H9 (cell line): ENCODE data around the gene FOXF2. TPM values are rescaled to one million over a fixed set of nuclear protein-coding genes. Genes with fewer than 3 reads are reported as not detected.

Experiments
- DNase-seq: peaks from one replicate; pipeline ENCODE4 v3.0.0-alpha.2; 2017
- H2AFZ ChIP-seq: one replicate; pipeline ENCODE4 v1.6.1; 2013; ENCODE audit warnings: mild to moderate bottlenecking, low read length, control low read depth, moderate library complexity
- H2AK5ac ChIP-seq: 2 replicates; pipeline ENCODE4 v1.6.1; 2013; ENCODE audit warnings: low read length, control low read depth, mixed read lengths; ENCODE audit not compliant: insufficient read length
- H2BK120ac ChIP-seq: one replicate; pipeline ENCODE4 v1.6.1; 2013; ENCODE audit warnings: low read depth, mild to moderate bottlenecking, low read length, control low read depth, inconsistent platforms; ENCODE audit not compliant: poor library complexity, severe bottlenecking
- H2BK12ac ChIP-seq: 2 replicates; pipeline ENCODE4 v1.6.1; 2013; ENCODE audit warnings: low read length, control low read depth, mixed read lengths, low read depth; ENCODE audit not compliant: insufficient read length
- H2BK15ac ChIP-seq: 2 replicates; pipeline ENCODE4 v1.6.1; 2013; ENCODE audit warnings: low read depth, low read length, control low read depth
- H2BK20ac ChIP-seq: one replicate; pipeline ENCODE4 v1.6.1; 2013; ENCODE audit warnings: low read depth, mild to moderate bottlenecking, low read length, control low read depth, inconsistent platforms; ENCODE audit not compliant: poor library complexity, severe bottlenecking
- H2BK5ac ChIP-seq: 2 replicates; pipeline ENCODE4 v1.6.1; 2013; ENCODE audit warnings: low read length, control low read depth, mixed read lengths; ENCODE audit not compliant: insufficient read length
- H3K14ac ChIP-seq: 2 replicates; pipeline ENCODE4 v1.6.1; 2013; ENCODE audit warnings: low read length, control low read depth; ENCODE audit not compliant: insufficient read depth
- H3K18ac ChIP-seq: 2 replicates; pipeline ENCODE4 v1.6.1; 2013; ENCODE audit warnings: low read depth, mild to moderate bottlenecking, mixed read lengths, low read length, control low read depth; ENCODE audit not compliant: insufficient read length
- H3K23ac ChIP-seq: 2 replicates; pipeline ENCODE4 v1.6.1; 2013; ENCODE audit warnings: low read length, control low read depth, mixed read lengths, low read depth; ENCODE audit not compliant: insufficient read length
- H3K23me2 ChIP-seq: 2 replicates; pipeline ENCODE4 v1.6.1; 2013; ENCODE audit warnings: low read depth, mild to moderate bottlenecking, mixed read lengths, low read length, control low read depth; ENCODE audit not compliant: insufficient read length, poor library complexity, severe bottlenecking
- H3K27ac ChIP-seq: 2 replicates; pipeline ENCODE4 v1.5.1; 2013; ENCODE audit warnings: low read length, control low read depth, mixed read lengths, low read depth; ENCODE audit not compliant: insufficient read length
- H3K27me3 ChIP-seq: 2 replicates; pipeline ENCODE4 v1.6.1; 2013; ENCODE audit warnings: low read length, control low read depth, inconsistent platforms; ENCODE audit not compliant: insufficient read depth
- H3K4ac ChIP-seq: 2 replicates; pipeline ENCODE4 v1.6.1; 2013; ENCODE audit warnings: low read depth, mild to moderate bottlenecking, control low read depth, inconsistent platforms, low read length, moderate library complexity
- H3K4me1 ChIP-seq: 2 replicates; pipeline ENCODE4 v1.6.1; 2013; ENCODE audit warnings: low read length, control low read depth, inconsistent platforms; ENCODE audit not compliant: insufficient read depth
- H3K4me2 ChIP-seq: 2 replicates; pipeline ENCODE4 v1.6.1; 2013; ENCODE audit warnings: low read length, control low read depth, mixed read lengths; ENCODE audit not compliant: insufficient read length, insufficient read depth
- H3K56ac ChIP-seq: 2 replicates; pipeline ENCODE4 v1.6.1; 2013; ENCODE audit warnings: low read depth, mild to moderate bottlenecking, mixed read lengths, low read length, control low read depth; ENCODE audit not compliant: insufficient read length
- H3K79me1 ChIP-seq: 2 replicates; pipeline ENCODE4 v1.6.1; 2013; ENCODE audit warnings: low read depth, mild to moderate bottlenecking, moderate library complexity, low read length, control low read depth, inconsistent platforms; ENCODE audit not compliant: insufficient read depth, poor library complexity, severe bottlenecking
- H3K79me2 ChIP-seq: 2 replicates; pipeline ENCODE4 v1.6.1; 2013; ENCODE audit warnings: low read length, control low read depth, inconsistent platforms; ENCODE audit not compliant: insufficient read depth
- H3K9ac ChIP-seq: 2 replicates; pipeline ENCODE4 v1.6.1; 2013; ENCODE audit warnings: low read length, control low read depth, mixed read lengths; ENCODE audit not compliant: insufficient read length; ENCODE audit errors: extremely low read depth
- H3K9me3 ChIP-seq: one replicate; pipeline ENCODE4 v1.6.1; 2013; ENCODE audit warnings: low read depth, low read length, inconsistent platforms; ENCODE audit not compliant: control insufficient read depth
- H3T11ph ChIP-seq: one replicate; pipeline ENCODE4 v1.6.1; 2013; ENCODE audit warnings: mild to moderate bottlenecking, low read length, control low read depth, inconsistent platforms
- H4K20me1 ChIP-seq: one replicate; pipeline ENCODE4 v1.6.1; 2013; ENCODE audit not compliant: control insufficient read depth, insufficient read length, insufficient read depth
- H4K5ac ChIP-seq: 2 replicates; pipeline ENCODE4 v1.6.1; 2013; ENCODE audit warnings: low read depth, mild to moderate bottlenecking, mixed read lengths, low read length, control low read depth; ENCODE audit not compliant: insufficient read length
- H4K8ac ChIP-seq: replicated peaks from 2 replicates; pipeline ENCODE4 v1.6.1; 2013; ENCODE audit warnings: low read length, control low read depth, mixed read lengths, low read depth; ENCODE audit not compliant: insufficient read length
- H4K91ac ChIP-seq: 2 replicates; pipeline ENCODE4 v1.6.1; 2013; ENCODE audit warnings: low read depth, mild to moderate bottlenecking, moderate library complexity, mixed read lengths, low read length, control low read depth; ENCODE audit not compliant: insufficient read length
- H3K27ac Mint-ChIP-seq, 3 experiments: 2 replicates in 2 of 3; 3 replicates in 1 of 3; pipeline ENCODE4 v1.8.0; 2020 to 2021; ENCODE audit warnings: mixed read lengths in 3 of 3, mild to moderate bottlenecking in 1 of 3, moderate library complexity in 1 of 3
- H3K27me3 Mint-ChIP-seq: 2 replicates; pipeline ENCODE4 v1.8.0; 2021; ENCODE audit warnings: low read depth, mild to moderate bottlenecking, moderate library complexity, mixed read lengths
- H3K36me3 Mint-ChIP-seq, 3 experiments: 2 replicates in 2 of 3; 3 replicates in 1 of 3; pipeline ENCODE4 v1.8.0; 2020 to 2021; ENCODE audit warnings: low read depth in 3 of 3, mixed read lengths in 3 of 3; ENCODE audit not compliant: insufficient read depth in 1 of 3
- H3K4me1 Mint-ChIP-seq, 2 experiments: 2 replicates each; pipeline ENCODE4 v1.8.0; 2020; ENCODE audit warnings: mixed read lengths in 2 of 2
- H3K4me3 Mint-ChIP-seq, 2 experiments: 2 replicates in 1 of 2; 3 replicates in 1 of 2; pipeline ENCODE4 v1.8.0; 2020 to 2021; ENCODE audit warnings: mild to moderate bottlenecking in 2 of 2, mixed read lengths in 2 of 2, moderate library complexity in 1 of 2
- H3K9me3 Mint-ChIP-seq, 2 experiments: 2 replicates in 1 of 2; 3 replicates in 1 of 2; pipeline ENCODE4 v1.8.0; 2020; ENCODE audit warnings: mild to moderate bottlenecking in 2 of 2, mixed read lengths in 2 of 2, moderate library complexity in 1 of 2
- WGBS: extraction: QIAGEN DNeasy Blood & Tissue Kit; methylation state at CpG from one replicate; pipeline ENCODE4 v1.1.7; 2013; ENCODE audit warnings: missing lambda C conversion rate, low lambda C conversion rate, mixed read lengths; ENCODE audit not compliant: insufficient read length; ENCODE audit errors: extremely low coverage; 5-methylcytosine and 5-hydroxymethylcytosine counted together
- total RNA-seq: library from RNA; stranded (reverse); gene quantifications from 2 replicates; pipeline ENCODE4 v1.2.1, GENCODE V29; 2021
- TF ChIP-seq, protein P1 (sequence below): fragments of 200-600 bp; sonication (generic); conservative IDR thresholded peaks from 3 replicates; pipeline ENCODE4 v1.8.0; 2021; ENCODE audit warnings: antibody characterized with exemption, mild to moderate bottlenecking

FOXF2 gene
- total RNA-seq, 1 experiment from 2014 or later: not detected

DNA sequence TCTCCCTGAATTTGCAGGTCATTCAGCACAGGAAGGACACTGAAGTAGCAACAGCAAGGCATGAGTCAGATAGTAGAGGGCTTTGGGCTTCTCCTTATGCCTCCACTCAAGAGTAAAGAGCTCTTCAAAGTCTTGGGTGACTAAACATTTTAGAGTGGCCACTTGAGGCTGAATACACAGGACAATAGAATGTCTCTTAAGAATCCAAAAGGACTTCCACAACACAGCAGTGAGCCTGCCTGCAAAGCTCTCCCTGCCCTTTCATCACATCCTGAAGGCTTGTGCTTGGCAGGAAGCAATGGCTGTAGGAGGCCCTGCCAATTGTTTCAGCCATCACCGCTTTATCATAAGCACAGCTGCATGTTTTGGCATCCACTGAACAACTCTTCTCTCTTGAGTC lies 40.7 kb upstream of the FOXF2 start:
- Histone ChIP-seq H4K5ac (no peak overlapping the region), H3K4me1 (peaks cover 9% of the 10 kb centered on the region), H2BK12ac (no peak overlapping the region), H3K18ac (no peak overlapping the region), H3K27me3 (no peaks in the 10 kb centered on the region), H2AFZ (no peak overlapping the region), H3K9me3 (peaks cover 6% of the 10 kb centered on the region), H3K9ac (no peak overlapping the region), H2BK5ac (no peak overlapping the region), H2BK20ac (no peak overlapping the region), H3K79me1 (no peaks in the 10 kb centered on the region), H3K4me2 (peak overlapping the region; percentile 7), H2BK15ac (no peak overlapping the region), H3T11ph (no peak overlapping the region), H3K27ac (peak overlapping the region; percentile 75), H4K20me1 (no peaks in the 10 kb centered on the region), H2BK120ac (no peak overlapping the region), H3K23ac (no peak overlapping the region), H3K23me2 (no peaks in the 10 kb centered on the region), H3K79me2 (no peaks in the 10 kb centered on the region), H4K8ac (no peak overlapping the region), H3K4ac (no peak overlapping the region), H2AK5ac (no peak overlapping the region), H3K14ac (no peak overlapping the region), H4K91ac (no peak overlapping the region), H3K56ac (no peak overlapping the region)
- Mint-ChIP-seq H3K27ac (peak overlapping the region in 1 of 3 experiments; percentile 89; a peak in 1 of 7 replicates), H3K4me3 (no peak overlapping the region; a peak in 1 of 5 replicates), H3K4me1 (peaks cover 13 to 29% of the 10 kb centered on the region in 2 experiments), H3K36me3 (peaks cover 28 to 39% (median 30%) of the 10 kb centered on the region in 3 experiments), H3K27me3 (peaks cover 38% of the 10 kb centered on the region), H3K9me3 (peaks cover 48 to 50% of the 10 kb centered on the region in 2 experiments)
- peak; percentile 77 for DNase-seq
- TF ChIP-seq, protein P1, sequence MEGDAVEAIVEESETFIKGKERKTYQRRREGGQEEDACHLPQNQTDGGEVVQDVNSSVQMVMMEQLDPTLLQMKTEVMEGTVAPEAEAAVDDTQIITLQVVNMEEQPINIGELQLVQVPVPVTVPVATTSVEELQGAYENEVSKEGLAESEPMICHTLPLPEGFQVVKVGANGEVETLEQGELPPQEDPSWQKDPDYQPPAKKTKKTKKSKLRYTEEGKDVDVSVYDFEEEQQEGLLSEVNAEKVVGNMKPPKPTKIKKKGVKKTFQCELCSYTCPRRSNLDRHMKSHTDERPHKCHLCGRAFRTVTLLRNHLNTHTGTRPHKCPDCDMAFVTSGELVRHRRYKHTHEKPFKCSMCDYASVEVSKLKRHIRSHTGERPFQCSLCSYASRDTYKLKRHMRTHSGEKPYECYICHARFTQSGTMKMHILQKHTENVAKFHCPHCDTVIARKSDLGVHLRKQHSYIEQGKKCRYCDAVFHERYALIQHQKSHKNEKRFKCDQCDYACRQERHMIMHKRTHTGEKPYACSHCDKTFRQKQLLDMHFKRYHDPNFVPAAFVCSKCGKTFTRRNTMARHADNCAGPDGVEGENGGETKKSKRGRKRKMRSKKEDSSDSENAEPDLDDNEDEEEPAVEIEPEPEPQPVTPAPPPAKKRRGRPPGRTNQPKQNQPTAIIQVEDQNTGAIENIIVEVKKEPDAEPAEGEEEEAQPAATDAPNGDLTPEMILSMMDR: no peak
- no CpG with 5 or more reads among the region's 1 CpG for WGBS
